ENCODE measurements around the gene SAP30. TPM values are rescaled to one million over a fixed set of nuclear protein-coding genes. Genes with fewer than 3 reads are reported as not detected.

SAP30 gene
- total RNA-seq, 1 donor from 2014 or later, result 22.2 TPM

DNA sequence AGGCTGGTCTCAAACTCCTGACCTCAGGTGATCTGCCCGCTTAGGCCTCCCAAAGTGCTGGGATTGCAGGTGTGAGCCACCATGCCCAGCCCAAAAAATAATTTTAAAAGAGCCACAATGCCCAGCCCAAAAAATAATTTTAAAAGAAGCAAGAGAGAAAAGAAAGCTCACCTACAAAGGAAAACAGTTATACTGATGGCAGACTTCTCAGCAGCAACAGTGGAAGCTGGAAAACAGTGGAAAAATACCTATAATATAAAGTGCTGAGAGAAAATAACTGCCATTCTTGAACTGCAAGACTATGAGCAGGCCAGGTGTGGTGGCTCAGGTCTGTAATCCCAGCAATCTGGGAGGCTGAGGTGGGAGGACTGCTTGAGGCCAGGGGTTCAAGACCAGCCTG lies 23.3 kb upstream of the SAP30 start:
- DNase-seq (ENCODE audit: low spot score), result no peak
- H3K27me3 Mint-ChIP-seq (ENCODE audit: unreplicated experiment), result peaks cover 2% of the 10 kb centered on the region
- peaks cover 13% of the 10 kb centered on the region for H3K4me1 Mint-ChIP-seq (ENCODE audit: unreplicated experiment)
- TF ChIP-seq, protein P1, sequence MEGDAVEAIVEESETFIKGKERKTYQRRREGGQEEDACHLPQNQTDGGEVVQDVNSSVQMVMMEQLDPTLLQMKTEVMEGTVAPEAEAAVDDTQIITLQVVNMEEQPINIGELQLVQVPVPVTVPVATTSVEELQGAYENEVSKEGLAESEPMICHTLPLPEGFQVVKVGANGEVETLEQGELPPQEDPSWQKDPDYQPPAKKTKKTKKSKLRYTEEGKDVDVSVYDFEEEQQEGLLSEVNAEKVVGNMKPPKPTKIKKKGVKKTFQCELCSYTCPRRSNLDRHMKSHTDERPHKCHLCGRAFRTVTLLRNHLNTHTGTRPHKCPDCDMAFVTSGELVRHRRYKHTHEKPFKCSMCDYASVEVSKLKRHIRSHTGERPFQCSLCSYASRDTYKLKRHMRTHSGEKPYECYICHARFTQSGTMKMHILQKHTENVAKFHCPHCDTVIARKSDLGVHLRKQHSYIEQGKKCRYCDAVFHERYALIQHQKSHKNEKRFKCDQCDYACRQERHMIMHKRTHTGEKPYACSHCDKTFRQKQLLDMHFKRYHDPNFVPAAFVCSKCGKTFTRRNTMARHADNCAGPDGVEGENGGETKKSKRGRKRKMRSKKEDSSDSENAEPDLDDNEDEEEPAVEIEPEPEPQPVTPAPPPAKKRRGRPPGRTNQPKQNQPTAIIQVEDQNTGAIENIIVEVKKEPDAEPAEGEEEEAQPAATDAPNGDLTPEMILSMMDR (IDR thresholded peaks at IDR 0.05; ENCODE audit: unreplicated experiment), result no peak
- H3K36me3 Mint-ChIP-seq (ENCODE audit: low read depth, unreplicated experiment), result no peaks in the 10 kb centered on the region
- H3K27ac Mint-ChIP-seq (ENCODE audit: unreplicated experiment), result no peak overlapping the region
- H3K4me3 Mint-ChIP-seq (ENCODE audit: unreplicated experiment), result no peak overlapping the region
- no peaks in the 10 kb centered on the region for H3K9me3 Mint-ChIP-seq (ENCODE audit: unreplicated experiment)

DNA sequence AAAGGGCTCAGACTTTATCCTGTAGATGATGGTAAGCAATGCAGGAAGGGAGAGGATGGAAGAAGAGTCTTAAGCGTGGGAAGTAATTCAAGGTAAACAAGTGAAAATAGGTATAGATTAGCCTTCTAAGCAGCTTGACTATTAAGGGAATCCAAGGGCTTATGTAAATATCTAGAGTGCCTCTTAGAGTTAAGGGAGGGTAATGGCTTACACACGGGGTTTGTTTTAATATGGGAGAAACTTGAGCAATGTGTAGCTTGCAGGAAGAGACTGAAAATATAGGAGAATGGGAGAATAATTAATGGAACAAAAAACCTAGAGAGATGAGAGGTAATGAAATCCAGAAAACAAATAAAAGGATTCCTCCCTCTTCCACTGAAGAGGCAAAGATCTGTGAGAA lies 12.8 kb upstream of the SAP30 start:
- Mint-ChIP-seq H3K36me3 (ENCODE audit: low read depth, unreplicated experiment) (peaks cover 6% of the 10 kb centered on the region), H3K27ac (ENCODE audit: unreplicated experiment) (no peak overlapping the region), H3K4me1 (ENCODE audit: unreplicated experiment) (no peaks in the 10 kb centered on the region), H3K9me3 (ENCODE audit: unreplicated experiment) (no peaks in the 10 kb centered on the region), H3K27me3 (ENCODE audit: unreplicated experiment) (no peaks in the 10 kb centered on the region), H3K4me3 (ENCODE audit: unreplicated experiment) (no peak overlapping the region)
- no peak for DNase-seq (ENCODE audit: low spot score)
- TF ChIP-seq, protein P1 (IDR thresholded peaks at IDR 0.05; ENCODE audit: unreplicated experiment), result no peak

DNA sequence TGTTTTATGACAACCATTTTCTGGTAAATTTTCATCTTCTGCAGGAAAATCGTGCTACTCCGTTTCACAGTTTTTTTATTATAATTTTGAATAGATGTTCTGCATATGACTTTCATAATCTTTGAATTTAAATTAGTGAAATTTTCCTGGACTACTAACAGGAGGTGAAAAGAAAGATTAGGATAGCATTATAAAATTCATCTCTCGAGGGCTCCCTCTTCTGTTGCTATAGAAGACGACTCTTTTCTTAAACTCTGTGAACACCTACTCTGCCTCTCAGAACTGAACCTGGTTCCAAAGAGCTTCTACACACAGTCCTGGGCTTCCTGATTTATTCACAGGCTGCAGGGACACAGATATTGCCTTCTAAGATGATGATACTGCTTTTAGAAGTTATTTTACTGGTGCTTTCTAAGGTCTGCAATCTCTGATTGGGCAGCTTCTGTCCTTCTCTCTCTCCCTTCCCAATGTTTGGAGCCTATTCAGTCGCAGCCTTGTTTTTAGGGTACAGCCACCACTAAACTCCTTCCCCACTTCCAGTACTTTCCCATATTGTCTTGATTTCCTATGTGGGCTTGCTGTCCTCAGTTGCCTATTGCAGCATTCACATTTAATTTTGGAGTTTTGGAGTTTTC lies 10.1 kb upstream of the SAP30 start:
- Mint-ChIP-seq H3K9me3 (ENCODE audit: unreplicated experiment) (no peaks in the 10 kb centered on the region), H3K36me3 (ENCODE audit: low read depth, unreplicated experiment) (peaks cover 6% of the 10 kb centered on the region), H3K27me3 (ENCODE audit: unreplicated experiment) (peaks cover 1% of the 10 kb centered on the region), H3K4me3 (ENCODE audit: unreplicated experiment) (no peak overlapping the region), H3K27ac (ENCODE audit: unreplicated experiment) (no peak overlapping the region), H3K4me1 (ENCODE audit: unreplicated experiment) (peaks cover 7% of the 10 kb centered on the region)
- no peak for DNase-seq (ENCODE audit: low spot score)
- TF ChIP-seq, protein P1 (IDR thresholded peaks at IDR 0.05; ENCODE audit: unreplicated experiment), result no peak

DNA sequence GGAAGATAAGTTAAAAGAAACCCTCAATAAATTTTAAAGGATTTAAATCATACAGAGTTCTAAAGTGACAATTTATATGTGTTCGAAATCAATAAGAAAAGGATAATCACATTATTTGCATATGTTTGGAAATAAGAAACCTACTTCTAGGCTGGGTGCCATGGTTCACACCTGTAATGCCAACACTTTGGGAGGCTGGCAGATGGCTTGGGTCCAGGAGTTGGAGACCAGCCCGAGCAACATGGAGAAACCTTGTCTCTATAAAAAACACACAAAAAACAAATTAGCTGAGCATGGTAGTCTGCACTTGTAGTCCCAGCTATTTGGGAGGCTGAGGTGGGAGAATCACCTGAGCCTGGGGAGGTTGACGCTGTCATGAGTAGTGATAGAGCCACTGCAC lies 8.1 kb upstream of the SAP30 start:
- H3K27ac Mint-ChIP-seq (ENCODE audit: unreplicated experiment), result no peak overlapping the region
- no peaks in the 10 kb centered on the region for H3K9me3 Mint-ChIP-seq (ENCODE audit: unreplicated experiment)
- TF ChIP-seq, protein P1 (IDR thresholded peaks at IDR 0.05; ENCODE audit: unreplicated experiment), result no peak
- no peak overlapping the region for H3K4me3 Mint-ChIP-seq (ENCODE audit: unreplicated experiment)
- peaks cover 6% of the 10 kb centered on the region for H3K36me3 Mint-ChIP-seq (ENCODE audit: low read depth, unreplicated experiment)
- H3K4me1 Mint-ChIP-seq (ENCODE audit: unreplicated experiment), result peaks cover 16% of the 10 kb centered on the region
- DNase-seq (ENCODE audit: low spot score), result no peak
- H3K27me3 Mint-ChIP-seq (ENCODE audit: unreplicated experiment), result peaks cover 1% of the 10 kb centered on the region

DNA sequence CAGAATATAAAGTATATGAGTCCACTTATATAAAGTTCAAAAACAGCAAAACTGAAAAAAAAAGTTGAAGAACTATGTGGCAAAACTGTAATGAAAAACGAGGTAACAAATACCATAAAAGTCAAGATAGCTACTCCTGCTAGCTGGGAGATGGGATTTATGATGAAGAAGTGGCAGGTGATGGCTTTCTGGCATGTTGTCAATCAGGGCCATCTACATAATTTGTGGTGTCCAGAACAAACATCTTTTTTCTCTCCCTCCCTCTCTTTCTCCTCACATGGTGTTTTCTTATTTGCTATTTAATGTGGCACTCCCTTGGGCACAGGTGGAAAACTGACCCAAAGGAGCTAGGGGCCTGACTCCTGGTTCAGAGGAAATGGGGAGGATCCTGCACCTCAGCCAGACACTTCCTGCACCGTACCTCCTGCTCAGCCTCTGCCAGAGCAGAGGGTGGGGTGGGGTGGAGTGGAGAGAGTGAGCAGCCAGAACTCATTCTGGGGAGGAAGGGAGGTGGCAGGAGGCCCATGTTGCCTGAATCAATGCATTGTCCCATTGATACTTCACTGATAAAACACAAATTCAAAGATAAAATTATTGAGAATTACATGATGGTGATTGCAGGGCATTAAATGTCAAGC lies 5.3 kb upstream of the SAP30 start:
- Mint-ChIP-seq H3K27ac (ENCODE audit: unreplicated experiment) (no peak overlapping the region), H3K4me3 (ENCODE audit: unreplicated experiment) (no peak overlapping the region), H3K4me1 (ENCODE audit: unreplicated experiment) (peaks cover 25% of the 10 kb centered on the region), H3K36me3 (ENCODE audit: low read depth, unreplicated experiment) (no peaks in the 10 kb centered on the region), H3K9me3 (ENCODE audit: unreplicated experiment) (no peaks in the 10 kb centered on the region), H3K27me3 (ENCODE audit: unreplicated experiment) (peaks cover 11% of the 10 kb centered on the region)
- TF ChIP-seq, protein P1 (IDR thresholded peaks at IDR 0.05; ENCODE audit: unreplicated experiment), result no peak
- no peak for DNase-seq (ENCODE audit: low spot score)
